ENCODE measurements around the gene EIF4EBP3.

EIF4EBP3 gene

GRCh38 chr5:140547508-140548299, at the start of gene EIF4EBP3:
Gene EIF4EBP3, plus strand, starts transcription at chr5:140547662. Its CDS starts 76 bp downstream, at chr5:140547738.
- peak; percentile 89 for DNase-seq

- DNase-seq, result no peak
Observed at GRCh38 chr5:140497897-140498296, 49.6 kb upstream of the EIF4EBP3 start.

DNA sequence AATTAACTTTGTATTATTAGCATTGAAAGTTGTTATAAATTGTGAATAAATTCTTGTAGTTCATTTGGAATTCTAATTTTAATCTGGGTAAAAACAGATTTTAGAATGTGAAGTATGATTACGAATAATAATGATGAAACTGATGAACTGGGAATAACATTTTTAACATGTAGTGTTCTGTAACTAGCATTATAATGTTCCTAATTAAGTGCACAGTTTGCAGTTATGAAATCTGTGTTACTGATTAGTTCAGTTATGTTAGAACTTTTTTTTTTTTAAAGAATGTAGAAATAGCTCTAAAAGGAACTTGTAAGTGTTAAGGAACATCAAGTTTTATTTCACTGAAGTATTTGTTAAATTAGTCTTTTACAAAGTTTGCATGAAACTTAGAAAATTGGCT, 48.9 kb upstream of the EIF4EBP3 start:
- DNase-seq, result no peak

- DNase-seq, result no peak
Observed at GRCh38 chr5:140502834-140503233, 44.6 kb upstream of the EIF4EBP3 start.

DNA sequence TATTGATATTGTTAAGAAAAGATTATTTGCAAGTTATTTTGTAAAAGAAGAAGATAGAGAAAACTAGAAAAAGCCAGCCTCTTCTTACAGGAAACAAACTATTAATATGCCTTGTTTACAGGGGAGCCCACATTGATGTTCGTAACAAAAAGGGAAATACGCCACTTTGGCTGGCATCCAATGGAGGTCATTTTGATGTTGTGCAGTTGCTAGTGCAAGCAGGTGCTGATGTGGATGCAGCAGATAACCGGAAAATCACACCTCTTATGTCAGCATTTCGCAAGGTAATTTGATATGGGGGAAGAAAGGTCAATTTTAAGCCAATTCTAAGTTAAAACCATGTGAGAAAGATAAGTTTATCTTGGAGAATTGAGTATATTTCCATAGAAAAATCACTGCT, 37.6 kb upstream of the EIF4EBP3 start:
- no peak for DNase-seq

DNA sequence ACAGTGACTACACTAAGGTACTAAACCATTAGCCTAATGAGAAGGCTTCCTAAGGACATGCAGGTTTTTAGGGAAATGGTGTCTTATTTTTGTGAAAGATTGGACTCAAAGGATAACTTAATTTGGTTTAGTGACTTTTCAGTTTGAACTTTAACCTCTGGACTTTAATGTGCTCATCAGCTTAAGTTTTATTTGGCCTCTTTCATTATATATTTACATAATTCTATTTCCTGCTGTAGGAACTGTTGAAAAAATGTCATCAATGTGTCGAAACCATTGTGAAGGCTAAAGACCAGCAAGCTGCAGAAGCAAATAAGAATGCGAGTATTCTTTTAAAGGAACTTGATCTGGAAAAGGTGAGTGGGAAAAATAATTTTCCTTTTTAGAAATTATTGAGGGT, 34.3 kb upstream of the EIF4EBP3 start:
- no peak for DNase-seq

DNA sequence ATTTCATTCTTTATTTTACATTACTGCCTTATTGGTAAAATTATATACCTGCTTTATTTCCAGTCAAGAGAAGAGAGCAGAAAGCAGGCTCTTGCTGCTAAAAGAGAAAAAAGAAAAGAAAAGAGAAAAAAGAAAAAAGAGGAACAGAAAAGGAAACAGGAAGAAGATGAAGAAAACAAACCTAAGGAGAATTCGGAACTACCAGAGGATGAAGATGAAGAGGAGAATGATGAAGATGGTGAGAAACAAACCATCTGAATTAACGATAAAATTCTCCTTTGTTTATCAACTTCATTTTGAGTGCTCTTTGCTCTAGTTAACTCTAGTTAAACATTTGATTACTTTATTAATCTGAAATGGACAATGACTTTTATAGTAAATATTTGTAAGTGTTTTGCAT, 23.5 kb upstream of the EIF4EBP3 start:
- no peak for DNase-seq

DNA sequence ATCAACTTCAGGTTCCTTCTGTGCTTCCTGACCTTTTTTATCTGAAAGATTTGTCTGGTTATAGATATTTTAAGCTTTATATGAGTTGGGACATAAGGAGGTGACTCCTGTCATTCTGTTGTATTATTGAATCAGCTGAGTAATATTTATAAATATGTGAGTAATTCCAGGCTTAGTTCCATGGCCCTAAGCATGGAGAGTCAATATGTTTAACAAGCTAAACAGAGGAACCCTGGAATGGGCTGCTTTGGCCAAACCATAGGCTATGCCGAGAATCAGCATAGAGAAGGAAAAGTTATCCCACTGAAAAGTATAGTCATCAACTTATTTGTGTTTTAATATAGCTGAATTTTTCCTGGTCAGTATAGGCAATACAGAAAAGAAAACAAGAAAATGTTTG, 7.2 kb upstream of the EIF4EBP3 start:
- DNase-seq, result no peak

DNA sequence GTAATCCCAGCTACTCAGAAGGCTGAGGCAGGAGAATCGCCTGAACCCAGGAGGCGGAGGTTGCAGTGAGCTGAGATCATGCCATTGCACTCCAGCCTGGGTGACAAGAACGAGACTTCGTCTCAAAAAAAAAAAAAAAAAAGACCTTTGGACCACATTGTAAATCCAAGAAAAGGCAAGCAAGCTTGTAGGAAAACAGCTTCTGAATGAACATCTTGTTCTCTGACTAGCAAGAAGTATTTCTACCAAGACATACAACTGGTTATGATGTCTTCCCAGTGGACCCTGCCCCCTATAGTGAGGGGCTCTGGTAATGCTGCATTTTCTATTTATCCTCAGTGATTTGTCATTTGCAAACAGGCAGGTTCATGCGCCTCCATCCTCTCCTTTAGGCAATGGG, 4.5 kb upstream of the EIF4EBP3 start:
- DNase-seq, result no peak

- DNase-seq, result no peak
Observed at GRCh38 chr5:140544986-140545385, 2.5 kb upstream of the EIF4EBP3 start.

DNA sequence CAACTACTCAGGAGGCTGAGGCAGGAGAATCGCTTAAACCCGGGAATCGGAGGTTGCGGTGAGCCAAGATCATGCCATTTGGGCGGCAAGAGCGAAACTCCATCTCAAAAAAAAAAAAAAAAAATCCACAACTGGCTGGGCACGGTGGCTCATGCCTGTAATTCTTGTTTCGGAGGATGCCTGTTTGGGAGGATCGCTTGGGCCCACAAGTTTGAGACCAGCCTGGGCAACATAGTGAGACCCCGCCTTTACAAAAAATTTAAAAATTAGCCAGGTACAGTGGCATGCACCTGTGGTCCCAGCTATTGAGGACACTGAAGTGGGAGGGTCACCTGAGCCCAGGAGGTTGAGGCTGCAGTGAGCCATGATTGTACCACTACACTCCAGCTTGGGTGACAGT, 1.9 kb upstream of the EIF4EBP3 start:
- no peak for DNase-seq

DNA sequence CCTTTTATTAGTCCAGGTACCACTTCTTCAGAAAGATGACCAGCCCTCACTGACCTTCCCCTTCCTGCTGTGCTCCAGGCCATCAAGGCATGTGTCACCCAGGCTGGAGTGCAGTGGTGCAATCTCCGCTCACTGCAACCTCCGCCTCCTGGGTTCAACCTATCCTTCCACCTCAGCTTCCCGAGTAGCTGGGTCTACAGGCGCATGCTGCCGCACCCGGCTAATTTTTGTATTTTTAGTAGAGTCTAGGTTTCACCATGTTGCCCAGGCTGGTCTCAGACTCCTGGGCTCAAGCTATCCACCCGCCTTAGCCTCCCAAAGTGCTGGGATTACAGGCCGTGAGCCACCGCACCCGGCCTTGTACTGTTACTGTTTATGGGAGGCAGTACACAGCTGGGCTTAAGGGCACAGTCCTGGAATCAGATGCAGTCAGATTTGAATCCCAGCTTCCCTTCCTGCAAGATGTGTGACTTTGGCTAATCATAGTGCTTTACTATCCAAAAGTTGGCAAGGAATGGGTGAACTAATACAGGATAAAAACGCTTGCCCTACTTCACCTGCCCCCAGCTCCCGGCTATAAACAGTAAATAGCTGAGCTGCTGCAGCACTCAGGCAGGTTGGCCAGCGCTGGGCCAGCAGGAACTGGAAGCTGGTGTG, 483 bp upstream of the EIF4EBP3 start:
- no peak for DNase-seq

GRCh38 chr5:140548300-140548688, 832 bp downstream of the EIF4EBP3 start:
- DNase-seq, result no peak

DNA sequence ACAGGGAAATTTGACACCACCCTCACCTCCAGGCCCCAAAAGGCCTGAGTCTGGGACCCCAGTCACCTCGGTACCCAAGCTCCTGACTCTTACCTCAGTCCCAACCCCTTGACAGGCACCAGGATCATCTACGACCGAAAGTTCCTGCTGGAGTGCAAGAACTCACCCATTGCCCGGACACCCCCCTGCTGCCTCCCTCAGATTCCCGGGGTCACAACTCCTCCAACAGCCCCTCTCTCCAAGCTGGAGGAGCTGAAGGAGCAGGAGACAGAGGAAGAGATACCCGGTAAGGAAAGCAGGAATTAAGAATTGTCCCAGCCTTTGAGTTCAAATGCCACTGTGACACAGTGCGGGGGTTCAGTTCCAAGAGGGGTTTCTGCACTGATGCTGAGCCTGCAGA, 1.3 kb downstream of the EIF4EBP3 start:
- no peak for DNase-seq

DNA sequence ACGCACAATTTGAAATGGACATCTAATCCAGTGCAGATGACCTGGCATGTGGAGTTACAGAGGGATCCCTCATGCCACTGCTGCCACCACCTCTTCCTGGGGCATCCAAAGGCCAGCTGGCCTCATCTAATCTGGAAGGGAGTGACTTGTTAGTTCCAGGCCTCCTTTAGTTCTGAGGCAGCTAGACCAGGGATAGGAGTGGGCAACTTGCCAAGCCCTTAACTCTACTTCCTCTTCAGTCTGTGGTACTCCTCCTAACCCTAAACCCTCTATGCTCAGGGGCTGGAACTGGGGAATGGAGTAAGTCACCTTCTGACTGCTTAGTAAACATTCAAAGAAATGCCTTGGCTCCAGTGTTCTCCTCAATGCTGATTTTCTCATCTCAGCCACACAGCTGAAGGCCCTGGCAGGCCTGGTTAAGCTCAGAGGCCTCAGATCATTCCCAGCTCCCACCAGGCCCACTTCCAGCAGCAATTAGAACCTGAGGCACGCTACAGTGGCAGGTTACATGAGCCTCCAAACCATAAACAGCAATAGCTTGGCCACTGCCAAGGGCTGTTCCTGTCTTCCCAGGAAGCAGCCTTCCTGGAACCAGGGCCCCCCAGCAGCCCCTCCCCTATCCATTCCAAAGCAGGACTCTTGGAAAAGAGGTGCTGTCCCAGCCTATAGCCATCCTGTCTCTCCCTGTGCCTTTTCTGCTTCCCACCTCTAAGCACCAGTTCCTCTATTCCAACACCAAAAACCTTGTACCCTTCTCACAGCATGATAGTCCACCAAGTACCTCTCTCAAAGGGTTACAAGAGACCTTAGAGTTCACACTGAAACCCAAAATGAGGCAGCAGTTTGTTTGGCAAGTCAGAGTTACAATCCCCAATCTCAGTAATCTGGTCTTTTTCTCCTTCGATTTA, 2.0 kb downstream of the EIF4EBP3 start:
- DNase-seq, result no peak

DNA sequence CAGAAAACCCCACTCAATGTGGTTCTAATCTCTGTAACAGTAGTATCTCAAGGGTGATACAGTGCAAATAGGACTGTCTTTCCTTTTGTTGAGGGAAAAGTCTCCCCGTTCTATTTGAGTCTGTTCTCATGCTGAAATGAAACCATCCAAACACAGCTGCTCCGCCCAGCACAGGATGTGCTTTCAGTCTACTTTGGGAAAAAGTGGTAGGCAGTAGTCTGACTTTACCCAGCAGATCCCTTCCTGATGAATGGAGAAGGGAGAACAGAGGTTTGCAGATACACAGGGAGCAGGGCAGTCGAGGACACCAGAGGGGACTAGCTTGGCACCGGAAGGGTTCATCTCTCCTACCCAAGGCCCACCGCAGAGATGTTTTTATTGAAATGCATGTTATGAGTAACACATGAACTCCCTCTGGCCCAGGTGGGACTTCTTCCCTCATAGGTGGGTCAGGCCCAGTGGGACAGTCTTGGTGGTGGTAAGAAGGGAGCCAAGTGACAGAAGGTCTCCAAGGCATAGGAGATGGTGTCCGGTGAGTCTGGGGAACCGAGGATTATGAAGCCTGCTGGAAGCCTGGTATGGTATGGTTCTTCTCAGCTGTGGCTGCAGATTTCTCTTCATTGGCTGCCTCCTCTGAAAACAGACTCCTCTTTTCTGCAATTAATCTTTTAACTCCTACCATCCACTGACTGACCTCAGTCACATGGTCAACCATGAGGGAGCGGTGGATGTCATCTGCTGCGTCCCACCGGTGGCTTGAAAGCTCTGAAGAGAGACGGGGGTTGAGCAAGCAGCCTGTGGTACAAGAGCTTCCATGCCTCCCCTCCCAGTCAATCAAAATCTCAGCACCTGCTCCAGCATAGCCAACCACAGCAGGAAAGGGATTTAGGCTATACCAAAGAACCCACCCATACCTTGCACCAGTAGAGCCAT, 3.0 kb downstream of the EIF4EBP3 start:
- no peak for DNase-seq

DNA sequence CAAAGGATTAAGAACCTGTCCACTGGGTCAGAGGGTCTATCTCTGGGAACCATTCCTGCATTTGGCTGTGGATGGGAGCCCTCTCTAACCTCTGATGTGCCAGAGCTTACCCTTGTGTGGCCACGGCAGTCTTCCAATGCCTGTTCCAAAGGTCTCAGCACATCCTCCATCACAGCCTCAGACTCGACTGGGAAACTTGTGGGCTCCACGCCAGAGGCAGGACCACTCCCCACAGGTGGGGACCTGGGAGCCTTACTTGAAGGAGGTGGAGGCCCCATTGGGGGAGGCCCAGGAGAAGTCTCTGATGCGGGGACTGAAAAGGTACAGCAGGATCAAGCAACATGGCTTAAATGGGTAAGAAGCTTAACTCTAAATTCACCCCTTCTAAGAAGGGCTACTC, 4.4 kb downstream of the EIF4EBP3 start:
- no peak for DNase-seq

DNA sequence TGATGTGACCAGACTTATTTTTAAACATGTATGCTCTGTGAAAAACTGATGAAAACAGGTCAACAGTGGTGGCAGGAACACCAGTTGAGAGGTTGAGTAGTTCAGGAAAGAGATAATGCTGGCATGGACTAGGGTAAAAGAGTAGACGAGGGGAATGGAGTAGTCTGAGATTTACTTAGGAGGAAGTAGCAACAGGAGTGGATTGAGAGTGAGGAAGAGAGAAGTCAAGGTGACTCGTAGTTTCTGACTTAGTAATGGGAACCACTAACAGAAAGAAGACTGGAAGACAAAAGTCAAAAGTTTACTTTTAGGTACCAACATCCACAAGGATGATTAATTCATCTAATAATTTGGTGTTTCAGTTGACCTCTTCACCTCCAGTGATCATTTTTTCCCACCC, 6.2 kb downstream of the EIF4EBP3 start:
- no peak for DNase-seq

DNA sequence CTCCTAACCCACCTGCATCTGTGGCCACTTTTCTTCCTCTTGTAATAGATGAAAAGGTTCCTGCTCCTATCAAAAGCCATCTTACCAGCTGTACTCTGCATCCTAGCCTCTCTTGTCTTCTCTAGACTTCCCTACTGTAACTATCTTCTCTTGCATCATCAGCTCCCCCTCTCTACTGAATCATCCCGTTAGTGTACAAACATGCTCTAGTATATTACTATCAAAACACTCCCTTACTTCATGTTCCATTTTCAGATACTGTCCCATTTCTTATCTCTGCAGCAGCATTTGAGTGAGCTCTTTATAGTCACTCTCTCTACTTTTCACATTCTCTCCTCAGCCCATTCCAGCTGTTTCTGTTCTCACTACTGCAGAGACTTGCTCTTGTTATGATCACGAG, 7.0 kb downstream of the EIF4EBP3 start:
- no peak for DNase-seq

- DNase-seq, result no peak
Observed at GRCh38 chr5:140555747-140556312, 8.4 kb downstream of the EIF4EBP3 start.

- DNase-seq, result no peak
Observed at GRCh38 chr5:140556438-140556837, 9.0 kb downstream of the EIF4EBP3 start.

All from activated naive CD4-positive, alpha-beta T cell treated with anti-CD3 and anti-CD28 coated beads, Interleukin-2, amount 50 U/mL, for 16 hours (primary cell).